OCI-LY7 (cell line): ENCODE data around the gene FOXP1.

ENCODE experiments used
- CTCF ChIP-seq: fragments of 200-600 bp; sonication (generic); conservative IDR thresholded peaks from 2 replicates; pipeline ENCODE4 v1.5.1; 2014; ENCODE audit warnings: mild to moderate bottlenecking, antibody characterized with exemption, low read length, moderate library complexity, mixed read lengths
- EZH2phosphoT487 ChIP-seq: fragments of 200-600 bp; sonication (generic); IDR thresholded peaks from 2 replicates; pipeline ENCODE4 v1.6.1; 2018; ENCODE audit warnings: low read depth, borderline replicate concordance, mild to moderate bottlenecking, mixed run types, antibody characterized with exemption, low read length, moderate library complexity, mixed read lengths

- no peak for TF ChIP-seq CTCF
- no peak for TF ChIP-seq EZH2phosphoT487
Measured at GRCh38 chr3:71031914-71032521, 551.5 kb downstream of the FOXP1 start.
